GM19463 (cell line): ENCODE data around the gene TUBB4B.

Source experiments
- ATAC-seq: cut with Tn5 transposase; IDR thresholded peaks from one replicate; pipeline ENCODE4 v1.9.1; 2021; ENCODE audit warnings: mild to moderate bottlenecking, moderate library complexity; ENCODE audit not compliant: unreplicated experiment

The TUBB4B gene

GRCh38 chr9:137280474-137281344, 39.6 kb downstream of the TUBB4B start:
- ATAC-seq, result no peak

- no peak for ATAC-seq
Observed at GRCh38 chr9:137281345-137282116, 40.4 kb downstream of the TUBB4B start.

- ATAC-seq, result no peak
Observed at GRCh38 chr9:137286975-137287383, 45.9 kb downstream of the TUBB4B start.

GRCh38 chr9:137293094-137293481, 52.0 kb downstream of the TUBB4B start:
- ATAC-seq, result no peak
